Stimulated activated CD4-positive, alpha-beta T cell treated with anti-CD3 and anti-CD28 coated beads, Interleukin-4, amount 100 ng/mL, for 1 hour (primary cell): Measurements from ENCODE around the gene SENP1.

Source experiments
- DNase-seq: peaks from one replicate; pipeline ENCODE4 v3.0.0-alpha.2; 2020

The SENP1 gene

DNA sequence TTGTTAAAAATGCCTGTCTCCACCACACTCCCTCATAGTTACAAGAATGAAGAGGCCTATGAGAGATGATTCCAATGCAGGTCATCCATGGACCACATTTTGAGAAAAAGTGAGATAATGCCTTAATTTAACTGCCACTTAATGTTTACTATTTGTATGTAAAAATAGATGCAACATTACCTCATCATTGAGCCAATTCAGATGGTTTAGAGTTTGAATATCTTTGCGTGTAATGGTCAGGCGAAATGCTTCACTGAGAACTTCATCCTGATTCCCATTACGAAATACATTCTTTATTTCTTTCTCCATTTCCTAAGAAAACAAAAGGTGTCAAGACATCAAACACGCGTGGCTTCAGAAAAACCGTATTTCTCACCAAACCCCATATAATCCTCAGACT is 42.3 kb downstream of the SENP1 start:
- DNase-seq: no peak

DNA sequence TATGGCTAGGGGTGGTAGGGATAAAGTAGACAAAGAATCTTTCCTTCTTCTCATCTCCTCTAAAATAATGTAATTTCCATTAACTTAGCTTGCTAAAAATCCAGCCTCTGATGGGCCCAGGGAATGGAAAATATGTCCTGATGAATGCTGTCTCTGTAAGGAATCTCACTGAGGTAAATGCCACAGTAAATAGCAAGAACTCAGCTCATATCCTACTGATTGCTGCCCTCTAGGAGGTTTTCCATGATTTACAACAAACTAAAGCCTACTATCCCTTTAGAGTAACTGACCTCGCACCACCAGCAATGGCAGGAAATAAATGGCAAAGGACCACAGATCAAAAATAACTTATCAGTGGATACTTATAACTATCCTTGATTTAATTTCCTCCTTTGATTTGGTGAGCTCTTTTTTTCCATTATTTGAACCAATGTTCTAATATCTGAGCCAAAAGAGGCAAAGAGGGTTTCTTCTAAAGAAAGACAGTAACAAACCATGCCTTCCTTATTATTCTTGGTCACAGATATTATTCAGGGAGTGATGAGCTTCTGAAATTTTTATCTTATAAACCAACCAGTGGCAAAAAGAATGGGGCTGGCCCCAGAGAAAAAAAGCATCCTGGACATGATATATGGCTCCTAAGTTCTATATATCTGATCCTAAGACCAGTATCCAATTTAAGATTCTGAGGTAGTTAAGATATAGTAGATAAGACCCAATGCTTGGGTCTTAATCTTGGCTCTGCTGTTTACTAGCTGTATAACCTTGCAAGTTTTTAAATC is 43.8 kb downstream of the SENP1 start:
- no peak for DNase-seq

DNA sequence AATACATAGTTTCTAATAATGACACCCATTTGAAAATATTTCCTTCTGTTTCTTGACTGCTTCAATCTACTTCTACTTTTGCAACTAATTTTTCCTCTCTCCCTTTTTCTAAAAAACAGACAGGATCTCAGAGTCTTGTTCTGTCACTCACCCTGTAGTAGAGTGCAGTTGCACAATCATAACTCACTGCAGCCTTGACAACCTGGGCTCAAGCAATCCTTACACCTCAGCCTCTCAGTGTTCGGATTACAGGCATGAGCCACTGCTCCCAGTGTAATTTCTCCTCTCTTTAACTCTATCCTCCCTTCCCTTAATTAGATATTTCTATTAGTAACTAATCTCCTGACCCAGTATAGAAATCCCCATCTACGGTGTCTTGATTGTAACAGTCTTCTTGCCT is 45.4 kb downstream of the SENP1 start:
- no peak for DNase-seq

DNA sequence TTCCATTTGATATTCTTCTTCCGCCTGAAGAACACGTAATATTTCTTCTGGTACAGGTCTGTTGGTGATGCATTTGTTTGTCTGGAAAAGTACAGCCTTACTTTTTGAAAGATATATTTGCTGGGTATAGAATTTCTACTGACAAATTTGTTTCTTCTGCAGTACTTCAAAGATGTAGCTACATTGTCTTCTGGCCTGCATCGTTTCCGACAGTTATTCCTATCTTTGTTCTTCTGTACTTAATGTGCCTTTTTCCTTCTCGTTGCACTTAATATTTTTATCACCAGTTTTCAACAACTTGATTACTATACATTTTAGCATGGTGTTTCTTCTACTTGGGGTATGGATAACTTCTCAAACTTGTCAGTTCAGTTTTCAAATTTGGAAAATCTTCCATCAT is 47.1 kb downstream of the SENP1 start:
- DNase-seq: no peak

DNA sequence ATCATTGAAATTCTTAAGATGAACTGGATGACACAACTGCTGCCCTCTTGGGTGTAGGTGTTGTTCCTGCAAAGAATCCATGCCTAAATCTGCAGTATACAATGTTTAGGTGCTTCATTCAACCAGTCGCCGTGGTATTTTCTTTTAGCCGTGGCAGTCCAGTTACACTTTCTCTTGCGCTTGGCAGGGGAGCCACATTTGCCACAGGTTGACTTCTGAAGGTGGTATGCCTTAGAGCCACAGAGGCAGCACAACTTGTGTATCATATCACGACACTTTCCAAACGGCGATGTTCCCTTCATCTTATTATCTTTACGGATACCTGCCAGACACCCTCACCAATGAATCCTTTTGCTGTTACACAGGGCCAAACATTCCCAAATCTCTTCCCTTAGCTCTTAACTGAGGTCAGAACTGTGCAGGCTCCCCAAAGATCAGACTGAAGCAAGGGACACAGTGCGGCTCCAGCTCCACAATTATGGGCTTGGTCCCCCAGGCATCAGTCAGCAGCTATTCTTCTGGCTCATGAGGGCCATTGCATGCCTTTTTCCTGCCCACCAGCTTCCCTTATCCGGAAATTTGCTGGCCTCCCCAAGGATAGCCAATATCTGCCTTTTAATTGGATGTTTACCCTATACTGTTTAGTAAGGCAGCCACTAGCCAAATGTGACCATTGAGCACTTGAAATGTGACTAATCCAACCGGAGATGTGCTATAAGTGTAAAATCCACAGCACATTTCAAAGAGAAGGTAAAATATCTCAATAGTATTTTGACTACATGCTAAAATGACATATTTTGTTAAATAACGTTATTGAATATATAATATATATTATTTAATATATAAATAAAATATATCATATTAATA is 50.7 kb downstream of the SENP1 start:
- DNase-seq: no peak

DNA sequence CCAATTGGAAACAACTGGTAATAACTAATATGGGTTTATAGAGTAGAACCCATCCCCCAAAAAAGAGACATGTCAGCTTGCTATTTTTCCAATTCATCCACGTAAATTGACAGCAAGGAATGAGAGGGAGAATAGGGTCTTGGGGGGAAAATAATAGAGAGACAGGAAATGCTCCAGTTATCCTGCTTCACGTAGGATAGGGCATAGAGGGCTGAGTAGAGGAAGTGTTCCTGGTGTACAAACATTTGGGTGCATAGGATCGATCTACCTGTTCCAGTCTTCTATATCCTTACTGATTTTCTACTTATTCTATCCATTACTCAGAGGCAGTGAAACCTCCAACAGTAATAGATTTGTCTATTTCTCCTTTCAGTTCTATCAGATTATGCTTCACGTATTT is 52.0 kb downstream of the SENP1 start:
- DNase-seq: no peak

DNA sequence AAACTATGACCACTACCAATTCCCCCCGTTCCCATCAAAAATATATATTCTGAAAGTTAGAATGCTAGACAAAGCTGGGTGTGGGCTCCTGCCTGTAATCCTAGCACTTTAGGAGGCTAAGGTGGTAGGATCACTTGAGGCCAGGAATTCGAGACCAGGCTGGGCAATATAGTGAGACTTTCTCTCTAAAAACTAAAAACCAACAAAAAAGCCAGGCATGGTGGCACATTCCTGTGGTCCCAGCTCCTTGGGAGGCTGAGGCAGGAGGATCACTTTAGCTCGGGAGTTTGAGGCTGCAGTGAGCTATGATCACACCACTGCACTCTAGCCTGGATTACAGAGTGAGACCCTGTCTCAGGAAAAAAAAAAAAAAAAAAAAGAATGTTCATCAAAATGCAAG is 52.8 kb downstream of the SENP1 start:
- DNase-seq: no peak

DNA sequence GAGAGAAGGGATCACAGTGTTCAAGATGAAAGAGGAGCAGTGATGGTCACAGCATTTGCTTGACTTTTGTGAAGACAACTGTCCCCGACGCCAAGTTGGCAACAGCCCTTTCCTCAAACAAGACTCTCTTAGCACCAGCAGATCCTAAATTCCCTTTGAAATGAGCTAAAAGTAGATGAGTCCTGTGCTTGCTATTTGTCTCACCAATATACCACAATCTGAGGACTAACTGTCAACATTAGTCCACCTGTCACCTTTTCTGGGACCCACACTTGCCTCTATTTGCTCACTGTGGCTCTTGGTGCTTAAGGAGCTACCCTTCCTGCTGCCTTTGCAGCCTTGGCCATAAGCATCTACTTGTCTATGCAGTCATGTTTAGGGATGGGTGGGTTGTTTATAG is 54.2 kb downstream of the SENP1 start:
- no peak for DNase-seq

DNA sequence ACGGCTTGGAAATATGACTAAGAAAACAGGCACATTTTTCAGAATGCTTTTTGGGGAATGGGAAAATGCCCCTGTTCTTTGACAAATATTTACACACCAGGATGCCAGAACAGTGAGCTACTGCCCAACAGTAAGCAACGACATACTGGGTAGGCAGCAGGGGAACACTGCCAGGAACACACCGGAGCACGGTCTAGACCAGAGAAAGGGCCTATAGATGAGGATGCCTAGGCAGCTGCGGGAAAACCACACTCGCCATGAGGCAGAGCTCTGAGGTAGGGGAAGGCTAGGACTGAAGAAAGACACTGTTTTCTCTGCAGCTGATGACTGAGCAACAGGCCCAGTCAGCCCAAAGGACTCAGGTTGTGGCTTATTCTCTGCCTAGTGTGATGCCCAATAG is 55.7 kb downstream of the SENP1 start:
- DNase-seq: no peak

DNA sequence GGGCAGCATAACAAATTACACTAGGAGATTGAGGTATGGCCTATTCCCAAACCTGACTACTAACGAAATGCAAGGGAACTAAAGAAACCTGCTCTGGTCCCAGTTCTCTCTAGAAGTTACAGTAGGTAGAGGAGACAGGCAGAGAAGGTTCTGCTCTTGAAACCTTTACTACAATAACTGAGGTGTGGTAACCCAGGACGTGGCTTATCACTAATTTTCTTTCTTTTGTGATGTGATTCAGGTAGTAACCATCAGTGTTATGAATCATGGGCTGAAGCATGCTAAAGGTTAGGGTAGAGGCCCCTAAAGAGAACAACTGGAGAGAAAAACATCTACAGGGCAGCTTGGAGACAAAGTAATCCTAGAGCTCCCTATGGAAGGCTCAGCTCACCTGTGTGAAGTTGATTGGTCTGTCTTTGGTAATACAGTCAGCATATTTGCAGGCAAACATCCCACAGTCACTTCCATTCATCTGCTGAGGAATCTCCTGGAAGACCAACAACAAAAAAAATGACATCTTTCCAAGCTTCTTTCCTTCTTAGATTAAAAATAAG is 59.8 kb downstream of the SENP1 start:
- DNase-seq: no peak

DNA sequence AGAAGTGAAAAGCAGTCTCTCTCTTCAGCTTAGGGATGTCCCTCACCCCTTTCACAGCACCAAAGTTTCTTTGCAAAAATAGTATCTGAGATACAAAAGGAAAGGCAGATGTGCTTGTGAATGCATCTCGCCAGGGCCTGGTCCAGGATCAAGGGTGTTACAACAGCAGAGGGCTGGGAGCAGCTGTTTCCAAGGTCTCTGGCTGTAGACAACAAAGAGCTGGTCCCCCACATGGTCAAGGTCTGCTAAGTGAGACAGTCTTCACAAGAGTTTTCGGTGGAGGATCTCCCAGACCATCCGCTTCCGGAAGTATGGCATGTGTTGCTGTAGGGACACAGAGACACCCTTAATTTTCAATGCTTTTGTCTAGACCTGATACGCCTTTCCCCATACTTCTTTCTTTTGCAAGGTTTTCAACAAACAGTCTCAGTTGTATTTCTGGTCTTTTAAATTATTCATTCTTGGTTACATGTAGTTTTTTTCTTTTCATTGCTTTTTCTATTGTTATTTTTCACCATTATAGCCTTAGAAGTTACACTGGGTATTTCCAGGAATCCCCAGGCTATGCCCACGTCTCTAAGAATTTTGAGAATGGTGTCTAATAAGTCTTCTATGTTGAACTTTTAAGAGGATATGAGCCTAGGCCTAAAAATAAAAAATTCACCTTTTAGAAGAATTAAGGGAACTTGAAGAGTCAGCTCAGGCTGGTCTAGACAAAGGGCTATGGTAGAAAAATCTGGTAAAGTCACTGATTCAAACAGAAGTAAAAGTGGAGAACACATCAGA is 60.6 kb downstream of the SENP1 start:
- no peak for DNase-seq

DNA sequence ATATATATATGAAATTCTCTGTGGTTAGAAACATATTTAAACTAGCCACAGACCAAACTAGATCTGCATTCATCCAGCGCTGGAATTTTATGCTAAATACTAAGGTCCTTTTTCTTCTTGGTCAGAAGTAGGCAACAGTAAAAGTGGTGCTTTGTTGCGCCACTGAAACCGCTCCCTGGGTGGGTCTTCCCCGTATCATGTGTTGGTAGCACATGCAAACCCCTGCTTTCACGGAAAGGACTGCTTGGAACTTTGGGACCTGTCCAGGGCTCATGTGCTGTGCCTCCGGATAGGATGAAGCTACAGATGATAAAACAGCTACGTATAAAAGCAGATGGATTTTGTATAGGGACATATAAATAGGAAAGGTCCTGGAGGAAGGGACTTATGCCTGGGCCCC is 61.5 kb downstream of the SENP1 start:
- DNase-seq: no peak

DNA sequence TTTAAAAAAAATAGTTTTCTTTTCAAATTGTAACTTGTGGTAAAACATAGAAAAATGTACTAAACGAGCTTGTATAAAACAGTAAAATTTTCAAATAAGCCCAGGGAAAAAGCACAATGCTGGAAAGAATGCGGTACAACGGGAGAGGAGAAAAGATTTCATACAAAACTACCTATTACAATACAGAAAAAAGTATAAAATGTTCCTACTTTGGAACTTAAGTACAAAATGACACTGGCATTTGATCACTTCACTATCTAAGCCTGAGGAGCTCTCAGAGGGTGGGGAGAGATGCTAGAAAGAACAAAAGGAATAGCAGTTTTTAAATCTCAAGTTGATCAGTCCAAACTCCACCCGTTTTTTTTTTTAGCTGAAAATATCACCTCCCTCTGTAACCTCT is 62.1 kb downstream of the SENP1 start:
- no peak for DNase-seq

DNA sequence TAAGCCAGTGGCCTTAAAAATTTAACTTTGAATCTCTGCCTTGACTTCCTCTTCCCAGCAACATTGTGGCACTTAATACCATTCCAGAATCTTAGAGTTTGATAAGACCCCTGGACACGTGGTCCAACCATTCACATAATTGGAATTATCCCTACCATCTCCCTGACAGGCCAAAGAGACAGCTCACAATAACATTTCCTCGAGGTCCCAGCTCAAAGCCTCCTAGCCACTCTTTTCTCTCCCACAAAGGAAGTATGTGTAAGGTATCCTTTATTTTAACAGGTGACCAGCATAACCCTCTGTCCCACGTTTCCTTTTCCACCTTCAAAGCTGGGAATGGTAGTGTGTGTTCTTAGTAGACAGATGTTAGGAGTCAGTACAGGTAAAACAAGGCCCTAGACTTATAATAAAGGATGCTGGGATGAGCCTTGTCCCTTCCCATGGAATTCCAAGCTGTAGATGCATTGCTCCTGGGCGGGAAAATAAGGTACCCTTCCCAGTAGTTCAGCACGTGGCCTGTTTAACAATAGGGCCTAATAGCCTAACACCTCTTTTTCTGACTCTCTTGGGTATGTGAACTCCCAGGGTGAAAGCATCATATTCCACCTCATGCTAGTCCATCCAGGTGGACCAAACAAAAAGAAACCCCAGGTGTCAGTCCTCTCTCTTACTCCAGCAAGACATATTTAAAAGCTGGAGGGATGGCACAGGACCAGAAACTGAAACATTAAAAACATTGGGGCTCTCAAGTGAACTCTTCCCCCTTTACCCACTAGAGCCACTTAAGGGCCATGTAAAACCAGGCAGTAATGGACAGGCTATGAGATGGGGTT is 64.1 kb downstream of the SENP1 start:
- DNase-seq: no peak

DNA sequence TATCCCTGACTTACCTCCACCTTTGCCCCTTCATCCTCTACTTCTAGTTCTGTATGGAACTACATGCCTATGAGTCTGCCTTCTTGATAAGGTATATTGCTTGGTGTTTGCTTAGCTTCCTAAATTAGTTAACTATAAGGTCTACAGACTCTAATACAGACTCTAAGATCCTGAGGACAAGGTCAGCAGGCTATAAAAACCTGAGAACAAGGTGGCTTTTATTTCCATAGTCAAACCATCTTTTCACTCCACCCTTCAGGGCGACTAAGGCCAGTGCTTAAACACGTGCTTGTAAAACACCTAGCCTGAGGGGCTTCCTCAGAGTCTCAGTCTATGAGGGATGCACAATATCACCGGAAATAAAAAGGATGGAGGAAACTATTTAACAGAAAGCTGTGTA is 65.5 kb downstream of the SENP1 start:
- no peak for DNase-seq

DNA sequence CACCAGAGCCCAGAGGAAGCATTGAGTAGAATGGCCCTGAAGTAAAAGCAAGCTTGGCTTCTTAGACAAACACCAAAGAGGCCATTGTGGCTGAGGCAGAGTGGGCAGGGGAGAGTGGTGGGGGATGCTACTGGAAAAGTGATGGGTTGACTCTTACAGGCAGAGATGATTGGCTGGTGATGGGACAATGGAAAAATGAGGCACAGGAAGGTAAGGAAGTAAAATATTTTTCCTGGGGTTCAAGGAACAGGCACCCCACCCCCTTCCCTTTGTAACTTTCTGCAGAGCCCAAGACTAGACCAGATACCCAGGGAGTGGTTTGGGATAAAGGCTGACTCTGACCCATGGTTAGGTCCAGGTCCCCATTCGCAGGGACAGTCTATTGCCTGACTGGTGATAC is 66.7 kb downstream of the SENP1 start:
- no peak for DNase-seq

DNA sequence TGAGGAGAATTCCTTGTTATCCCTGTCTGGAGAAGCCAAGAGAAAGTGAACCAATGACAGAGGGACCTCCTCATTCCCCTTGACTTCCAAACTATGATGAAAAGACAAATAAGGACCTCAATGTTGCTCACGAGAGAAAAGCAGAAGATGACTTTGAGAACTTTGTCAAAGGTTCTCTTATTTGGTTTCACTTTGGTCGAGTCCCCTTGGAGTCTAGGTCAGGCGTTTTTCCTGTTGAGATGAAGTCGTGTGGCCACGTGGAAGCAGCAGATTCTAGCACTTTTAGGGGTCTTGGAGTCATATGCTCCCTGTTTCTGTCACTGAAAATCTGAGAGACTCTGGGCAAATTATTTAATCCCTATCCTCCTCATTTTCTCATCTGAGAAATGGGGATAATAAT is 67.8 kb downstream of the SENP1 start:
- no peak for DNase-seq

DNA sequence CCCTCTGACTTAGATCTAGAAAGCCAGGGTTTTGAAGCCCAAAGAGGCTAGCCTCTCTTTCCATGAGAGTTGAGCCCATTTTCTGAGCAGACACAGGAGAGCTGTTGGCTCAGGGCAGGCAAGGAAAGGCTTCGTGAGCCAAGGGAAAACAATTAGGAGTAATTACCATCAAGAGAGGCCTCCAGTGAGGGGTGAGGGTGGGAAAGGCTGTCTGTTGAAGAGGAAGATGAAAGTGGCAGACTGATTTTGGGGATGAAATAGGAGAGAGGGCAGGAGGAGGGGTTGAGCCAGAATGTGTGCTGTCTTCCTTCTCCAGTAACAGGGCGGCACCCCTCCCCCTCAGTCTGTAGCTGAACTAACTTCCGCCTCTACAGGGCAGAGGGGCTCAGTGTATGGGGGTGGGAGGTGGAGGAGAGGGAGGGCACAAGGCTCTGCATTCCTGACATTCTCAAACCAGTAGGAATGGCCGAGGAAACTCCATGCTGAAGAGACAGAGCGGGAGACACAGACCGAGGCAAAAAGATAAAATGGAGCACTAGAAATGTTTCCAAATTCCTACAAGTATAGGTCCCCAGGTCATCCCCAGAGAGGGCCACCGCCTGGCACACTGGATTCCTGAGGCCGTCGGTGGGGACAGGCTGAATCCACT is 68.5 kb downstream of the SENP1 start:
- no peak for DNase-seq

DNA sequence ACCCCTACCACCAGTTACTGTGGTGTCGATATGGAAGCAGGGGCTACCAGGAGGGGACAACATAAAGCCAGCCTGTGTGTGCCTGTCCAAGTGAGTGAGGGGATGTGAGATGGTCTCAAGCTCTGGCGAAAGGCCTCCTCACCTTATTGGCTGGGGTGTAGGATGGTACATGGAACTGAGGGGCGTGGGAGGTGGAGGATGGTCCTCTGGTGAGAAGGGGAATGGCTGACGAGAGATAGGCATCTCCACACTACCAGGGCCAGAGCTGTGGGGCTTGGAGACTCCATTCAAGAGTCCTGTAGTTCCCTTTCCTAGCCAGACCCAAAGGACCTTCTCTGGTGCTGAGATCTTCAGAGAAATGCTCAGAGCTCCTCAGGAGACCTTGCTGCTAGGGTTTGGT is 69.1 kb downstream of the SENP1 start:
- no peak for DNase-seq

DNA sequence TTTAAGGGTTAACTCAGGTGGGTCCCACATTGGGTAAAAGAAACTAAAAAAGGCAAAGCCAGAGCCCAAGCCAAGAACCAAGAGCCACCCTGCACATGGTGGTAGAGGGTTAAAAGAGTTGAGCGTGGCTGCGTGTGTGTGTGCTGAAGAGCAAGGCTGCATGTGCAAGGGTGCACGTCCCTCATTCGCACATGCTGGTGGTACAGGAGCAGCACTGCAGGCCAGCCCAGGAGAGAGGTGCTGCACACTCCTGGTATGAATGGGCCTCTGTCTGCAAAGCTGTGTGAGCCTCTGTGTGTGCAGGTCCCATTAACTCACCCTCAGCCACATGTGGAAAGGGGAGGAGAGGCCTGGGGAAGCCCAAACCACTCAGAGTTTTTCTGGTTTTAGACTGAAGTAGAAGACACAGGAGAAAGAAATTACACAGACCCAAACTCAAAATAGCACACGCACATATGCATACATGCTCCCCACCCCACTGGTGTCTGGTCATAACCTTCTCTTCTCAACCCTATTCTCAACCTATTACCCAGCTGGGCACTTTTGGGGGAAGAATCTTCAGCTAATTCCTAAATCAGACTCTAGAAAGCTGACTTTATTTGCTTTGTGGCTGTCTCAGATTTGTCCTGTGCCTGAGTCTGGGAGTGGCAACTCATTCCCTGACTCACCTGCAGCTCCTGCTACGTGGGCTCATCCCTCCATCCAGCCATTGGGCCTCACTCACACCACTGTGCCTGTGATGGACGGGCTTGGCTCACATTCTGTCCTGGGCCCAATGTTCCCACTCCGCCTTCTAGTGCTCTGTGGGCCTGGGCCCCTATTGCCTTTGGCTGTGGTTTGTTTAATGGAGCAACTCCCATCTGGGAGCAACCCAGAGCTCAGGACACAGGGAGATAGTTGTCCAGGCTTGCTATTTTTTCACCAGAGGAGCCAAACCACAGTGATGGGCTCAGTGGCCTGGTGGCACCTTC is 70.8 kb downstream of the SENP1 start:
- no peak for DNase-seq

DNA sequence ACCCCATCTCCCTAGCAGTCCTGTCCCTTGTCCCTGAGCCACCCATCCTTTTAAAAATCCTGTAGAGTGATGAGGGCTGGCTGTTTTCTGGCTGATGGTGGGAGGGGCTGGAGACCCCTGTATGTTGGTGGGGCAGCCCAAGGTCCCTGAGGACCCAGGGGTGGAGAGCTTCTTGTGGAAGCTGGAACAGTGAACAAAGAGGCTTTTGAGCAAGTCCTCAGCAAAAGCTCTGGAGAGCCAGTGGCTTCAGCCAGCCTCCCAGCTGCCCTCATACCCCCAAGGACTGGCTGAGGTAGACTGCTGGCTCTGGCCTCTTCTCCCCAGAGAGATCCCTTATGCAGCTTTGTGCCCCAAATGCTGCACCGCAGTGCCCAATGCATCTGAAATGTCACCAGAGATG is 72.4 kb downstream of the SENP1 start:
- no peak for DNase-seq
